Neural crest cell (in vitro differentiated cells): ENCODE data around the gene SIK3. TPM values are rescaled to one million over a fixed set of nuclear protein-coding genes. Genes with fewer than 3 reads are reported as not detected.

Source experiments
- DNase-seq: peaks from one replicate; pipeline ENCODE4 v3.0.0; 2021; ENCODE audit warnings: low read depth, mixed read lengths, low spot score
- H3K27ac Mint-ChIP-seq: one replicate; pipeline ENCODE4 v1.8.0; 2021; ENCODE audit warnings: mild to moderate bottlenecking, mixed read lengths; ENCODE audit not compliant: unreplicated experiment
- H3K27me3 Mint-ChIP-seq: 2 replicates; pipeline ENCODE4 v1.8.0; 2021; ENCODE audit warnings: low read depth, mild to moderate bottlenecking, mixed read lengths
- H3K36me3 Mint-ChIP-seq: 2 replicates; pipeline ENCODE4 v1.8.0; 2021; ENCODE audit warnings: low read depth, mild to moderate bottlenecking, mixed read lengths
- H3K4me1 Mint-ChIP-seq: 2 replicates; pipeline ENCODE4 v1.8.0; 2021; ENCODE audit warnings: mixed read lengths
- H3K4me3 Mint-ChIP-seq: one replicate; pipeline ENCODE4 v1.8.0; 2021; ENCODE audit warnings: mild to moderate bottlenecking, mixed read lengths
- H3K9me3 Mint-ChIP-seq: 2 replicates; pipeline ENCODE4 v1.8.0; 2021; ENCODE audit warnings: mixed read lengths
- CTCF ChIP-seq: fragments of 200-600 bp; sonication (generic); conservative IDR thresholded peaks from 2 replicates; pipeline ENCODE4 v1.5.0; 2021; ENCODE audit warnings: antibody characterized with exemption, mild to moderate bottlenecking
- total RNA-seq: library from RNA; stranded (reverse); gene quantifications from 2 replicates; pipeline ENCODE4 v1.2.1, GENCODE V29; 2021

Gene SIK3
- total RNA-seq, 1 donor from 2014 or later = 39.7 TPM

- no peak overlapping the region for H3K27ac Mint-ChIP-seq
- no peaks in the 10 kb centered on the region for H3K9me3 Mint-ChIP-seq
Observed at GRCh38 chr11:116868066-116868465, 230.2 kb downstream of the SIK3 start.

GRCh38 chr11:116867619-116868018 is 230.6 kb downstream of the SIK3 start:
- Mint-ChIP-seq H3K9me3 (no peaks in the 10 kb centered on the region), H3K27me3 (no peaks in the 10 kb centered on the region), H3K4me3 (no peak overlapping the region), H3K4me1 (no peaks in the 10 kb centered on the region), H3K27ac (no peak overlapping the region), H3K36me3 (peaks cover 12% of the 10 kb centered on the region)
- no peak for TF ChIP-seq CTCF
- no peak for DNase-seq

More at GRCh38 chr11:116868066-116868465, 230.2 kb downstream of the SIK3 start:
- peaks cover 16% of the 10 kb centered on the region for H3K36me3 Mint-ChIP-seq
- H3K4me1 Mint-ChIP-seq = no peaks in the 10 kb centered on the region
- no peak overlapping the region for H3K4me3 Mint-ChIP-seq
- TF ChIP-seq CTCF = no peak
- no peaks in the 10 kb centered on the region for H3K27me3 Mint-ChIP-seq
- DNase-seq = no peak

GRCh38 chr11:116866804-116867455 is 231.3 kb downstream of the SIK3 start:
- Mint-ChIP-seq H3K27ac (no peak overlapping the region), H3K9me3 (no peaks in the 10 kb centered on the region), H3K27me3 (no peaks in the 10 kb centered on the region), H3K4me3 (no peak overlapping the region), H3K4me1 (no peaks in the 10 kb centered on the region), H3K36me3 (peaks cover 11% of the 10 kb centered on the region)
- DNase-seq = no peak
- no peak for TF ChIP-seq CTCF

- Mint-ChIP-seq H3K4me3 (no peak overlapping the region), H3K27ac (no peak overlapping the region), H3K27me3 (no peaks in the 10 kb centered on the region), H3K36me3 (peaks cover 16% of the 10 kb centered on the region), H3K4me1 (no peaks in the 10 kb centered on the region), H3K9me3 (no peaks in the 10 kb centered on the region)
- DNase-seq = no peak
- no peak for TF ChIP-seq CTCF
Observed at GRCh38 chr11:116865696-116866095, 232.5 kb downstream of the SIK3 start.

- no peak for TF ChIP-seq CTCF
- Mint-ChIP-seq H3K36me3 (peaks cover 14% of the 10 kb centered on the region), H3K27ac (no peak overlapping the region), H3K9me3 (no peaks in the 10 kb centered on the region), H3K4me1 (no peaks in the 10 kb centered on the region), H3K4me3 (no peak overlapping the region), H3K27me3 (no peaks in the 10 kb centered on the region)
- DNase-seq = no peak
Observed at GRCh38 chr11:116864531-116864930, 233.7 kb downstream of the SIK3 start.
